Breast epithelium (tissue), 4 donors: ENCODE measurements around the gene AKR7A3. TPM values are rescaled to one million over a fixed set of nuclear protein-coding genes. Genes with fewer than 3 reads are reported as not detected.

Source experiments
- DNase-seq, 2 donors: peaks; one replicate each; pipeline ENCODE4 v3.0.0-alpha.2; 2019; ENCODE audit warnings: low spot score in 2 of 2
- H3K27ac ChIP-seq, 2 donors: fragments of 200-600 bp; sonication (generic) in 1 of 2; one replicate each; pipeline ENCODE4 v1.5.1; 2016 to 2019; ENCODE audit warnings: mild to moderate bottlenecking in 1 of 2
- H3K27me3 ChIP-seq, 2 donors: fragments of 200-600 bp; sonication (generic) in 1 of 2; one replicate each; pipeline versions ENCODE4 v1.5.1 to v1.6.0; 2017 to 2019; ENCODE audit warnings: control low read depth in 1 of 2, mild to moderate bottlenecking in 1 of 2
- H3K36me3 ChIP-seq: fragments of 200-600 bp; one replicate; pipeline ENCODE4 v1.5.1; 2019
- H3K4me1 ChIP-seq, 2 donors: fragments of 200-600 bp; sonication (generic); one replicate each; pipeline ENCODE4 v1.5.1; 2016 to 2019; ENCODE audit warnings: control low read depth in 1 of 2
- H3K4me3 ChIP-seq, 3 donors: fragments of 200-600 bp; sonication (generic); 1 replicate in 2 of 3; 2 replicates in 1 of 3; pipeline ENCODE4 v1.5.1; 2016 to 2019; ENCODE audit warnings: mild to moderate bottlenecking in 3 of 3, moderate library complexity in 2 of 3
- H3K9me3 ChIP-seq, 2 donors: fragments of 200-600 bp; sonication (generic) in 1 of 2; one replicate each; pipeline ENCODE4 v1.5.1; 2016 to 2019; ENCODE audit warnings: control low read depth in 1 of 2
- CTCF ChIP-seq, 3 donors: fragments of 450-650 bp; IDR thresholded peaks; one replicate each; pipeline ENCODE4 v1.5.1; 2016 to 2017; ENCODE audit warnings: antibody characterized with exemption in 3 of 3, mild to moderate bottlenecking in 3 of 3, moderate library complexity in 3 of 3
- POLR2A ChIP-seq: fragments of 450-650 bp; IDR thresholded peaks from one replicate; pipeline ENCODE4 v1.6.1; 2016; ENCODE audit warnings: antibody characterized with exemption, mild to moderate bottlenecking, moderate library complexity
- POLR2AphosphoS5 ChIP-seq, 3 donors: sonication (generic); formaldehyde crosslinking; IDR thresholded peaks; one replicate each; pipeline ENCODE4 v1.6.1; 2017; ENCODE audit warnings: antibody characterized with exemption in 3 of 3
- intact Hi-C: fragments of 100-400 bp; cut with DNase I; formaldehyde crosslinking; loops from one replicate; pipeline ENCODE4 v1.15.1; 2023; ENCODE audit warnings: low total_unique reads
- total RNA-seq, 3 donors: library from RNA; depleted of rRNA; stranded (reverse); fragments of >200 nt; gene quantifications; one replicate each; pipeline ENCODE4 v1.1.0, GENCODE V29; 2016

AKR7A3 gene
- total RNA-seq, 3 donors from 2014 or later = 1.4 to 7.9 (median 5.1) TPM

GRCh38 chr1:19332832-19333231 lies 44.3 kb upstream of the AKR7A3 start:
- no peak overlapping the region for H3K4me3 ChIP-seq
- no peaks in the 10 kb centered on the region for H3K9me3 ChIP-seq
- intact Hi-C loops = loop anchor here (10.0 kb wide), 1 partner anchor 238 kb away; no protein-coding TSS in a partner anchor
- DNase-seq = no peak
- TF ChIP-seq POLR2AphosphoS5 (IDR thresholded peaks at IDR 0.05) = no peak
- TF ChIP-seq POLR2A = no peak
- no peak for TF ChIP-seq CTCF (IDR thresholded peaks at IDR 0.05)
- H3K36me3 ChIP-seq = no peaks in the 10 kb centered on the region
- no peaks in the 10 kb centered on the region for H3K4me1 ChIP-seq
- no peak overlapping the region for H3K27ac ChIP-seq
- H3K27me3 ChIP-seq = no peaks in the 10 kb centered on the region

- no peak for DNase-seq
- H3K27me3 ChIP-seq = no peaks in the 10 kb centered on the region
- H3K9me3 ChIP-seq = no peaks in the 10 kb centered on the region
- no peaks in the 10 kb centered on the region for H3K4me1 ChIP-seq
- no peak overlapping the region for H3K27ac ChIP-seq
- TF ChIP-seq POLR2A = no peak
- TF ChIP-seq CTCF (IDR thresholded peaks at IDR 0.05) = no peak
- TF ChIP-seq POLR2AphosphoS5 (IDR thresholded peaks at IDR 0.05) = no peak
- no peak overlapping the region for H3K4me3 ChIP-seq
- H3K36me3 ChIP-seq = no peaks in the 10 kb centered on the region
- intact Hi-C loops = loop anchor here (10.0 kb wide), 1 partner anchor 237 kb away; no protein-coding TSS in a partner anchor
Measured at GRCh38 chr1:19331262-19331878, 42.8 kb upstream of the AKR7A3 start.

GRCh38 chr1:19330449-19331135 lies 42.0 kb upstream of the AKR7A3 start:
- intact Hi-C loops = loop anchor here (10.0 kb wide), 1 partner anchor 236 kb away; no protein-coding TSS in a partner anchor
- DNase-seq = no peak
- TF ChIP-seq POLR2AphosphoS5 (IDR thresholded peaks at IDR 0.05) = no peak
- TF ChIP-seq POLR2A = no peak
- no peak for TF ChIP-seq CTCF (IDR thresholded peaks at IDR 0.05)
- no peaks in the 10 kb centered on the region for H3K36me3 ChIP-seq
- no peak overlapping the region for H3K27ac ChIP-seq
- H3K4me1 ChIP-seq = no peaks in the 10 kb centered on the region
- H3K4me3 ChIP-seq = no peak overlapping the region
- no peaks in the 10 kb centered on the region for H3K27me3 ChIP-seq
- no peaks in the 10 kb centered on the region for H3K9me3 ChIP-seq

- intact Hi-C loops = loop anchor here (10.0 kb wide), 1 partner anchor 235 kb away; no protein-coding TSS in a partner anchor
- DNase-seq = no peak
- Histone ChIP-seq H3K36me3 (no peaks in the 10 kb centered on the region), H3K9me3 (no peaks in the 10 kb centered on the region), H3K4me3 (no peak overlapping the region), H3K4me1 (no peaks in the 10 kb centered on the region), H3K27ac (no peak overlapping the region), H3K27me3 (no peaks in the 10 kb centered on the region)
- TF ChIP-seq POLR2AphosphoS5 (IDR thresholded peaks at IDR 0.05) (no peak), CTCF (IDR thresholded peaks at IDR 0.05) (no peak), POLR2A (no peak)
Measured at GRCh38 chr1:19329611-19330010, 41.0 kb upstream of the AKR7A3 start.

GRCh38 chr1:19329188-19329587 lies 40.6 kb upstream of the AKR7A3 start:
- Histone ChIP-seq H3K27me3 (no peaks in the 10 kb centered on the region), H3K4me3 (no peak overlapping the region), H3K27ac (no peak overlapping the region), H3K36me3 (no peaks in the 10 kb centered on the region), H3K9me3 (no peaks in the 10 kb centered on the region), H3K4me1 (no peaks in the 10 kb centered on the region)
- DNase-seq = no peak
- intact Hi-C loops = no loop called here
- TF ChIP-seq POLR2A (no peak), POLR2AphosphoS5 (IDR thresholded peaks at IDR 0.05) (no peak), CTCF (IDR thresholded peaks at IDR 0.05) (no peak)
